Measurements from ENCODE around the gene ARHGAP23. TPM values are rescaled to one million over a fixed set of nuclear protein-coding genes. Genes with fewer than 3 reads are reported as not detected.

The ARHGAP23 gene
- total and polyA plus RNA-seq, 2 donors (not counting 3 experiments of a cell fraction or from before 2014, with no cell fraction given), result 25.4 to 190 TPM

GRCh38 chr17:38404174-38404943 is 23.9 kb upstream of the ARHGAP23 start:
- dilution Hi-C loops (cut with MboI; ENCODE audit: extremely low pct_ligation_motif_present, low sequenced_read_pairs), result no loop called here
- Histone ChIP-seq H3K9me3 (replicated peaks; ENCODE audit: control insufficient read depth, insufficient read depth, low read length) (no peaks in the 10 kb centered on the region), H3K79me2 (ENCODE audit: control insufficient read depth, insufficient read depth, low read length) (no peaks in the 10 kb centered on the region), H3K4me2 (ENCODE audit: insufficient read depth, low read length) (no peak overlapping the region), H3K9me1 (replicated peaks; ENCODE audit: control insufficient read depth, extremely low read depth, insufficient read depth, low read length) (no peaks in the 10 kb centered on the region), H3K9ac (replicated peaks; ENCODE audit: extremely low read depth, insufficient read depth, low read length) (no peak overlapping the region), H4K20me1 (replicated peaks; ENCODE audit: control insufficient read depth, extremely low read depth, insufficient read depth, low read length) (no peaks in the 10 kb centered on the region), H3K27ac (ENCODE audit: insufficient read depth, low read depth, low read length) (no peak overlapping the region), H2AFZ (ENCODE audit: low read depth, low read length) (no peak overlapping the region), H3K36me3 (ENCODE audit: control insufficient read depth in 2 of 2, extremely low read depth in 1 of 2, insufficient read depth in 2 of 2, low read length in 2 of 2) (peaks cover 0 to 2% of the 10 kb centered on the region in 2 experiments), H3K4me1 (ENCODE audit: control insufficient read depth, extremely low read depth, insufficient read depth, low read length) (no peaks in the 10 kb centered on the region), H3K4me3 (replicated peaks in 1 of 3; ENCODE audit: insufficient read depth in 1 of 3, low read depth in 1 of 3, low read length in 3 of 3) (no peak overlapping the region), H3K27me3 (ENCODE audit: control insufficient read depth in 2 of 2, insufficient read depth in 2 of 2, low read length in 2 of 2) (no peaks in the 10 kb centered on the region)
- FAIRE-seq (no peak), DNase-seq (ENCODE audit: low read depth, low spot score) (no peak)
- POLR2A ChIA-PET, result no interaction called here
- TF ChIP-seq EZH2 (IDR thresholded peaks at IDR 0.05; ENCODE audit: borderline replicate concordance, low read depth, low read length, severe bottlenecking) (no peak), MAX (IDR thresholded peaks at IDR 0.05; ENCODE audit: insufficient read depth, insufficient read length) (no peak), POLR2AphosphoS5 (IDR thresholded peaks at IDR 0.05; ENCODE audit: insufficient read depth, low read depth, low read length) (no peak), JUN (IDR thresholded peaks at IDR 0.05; ENCODE audit: borderline replicate concordance, insufficient read depth, insufficient read length, low read depth) (no peak), FOS (IDR thresholded peaks at IDR 0.05; ENCODE audit: borderline replicate concordance, insufficient read depth, low read length) (no peak)
- CTCF ChIA-PET, result interaction anchor here (0.8 to 2.4 kb wide), 5 partner anchors 7 to 55 kb away, joined by 3 to 14 read pairs (median 4); partner anchors contain the start of gene SOCS7
- no TSS peak for BruUV-seq (replicated peaks)
- intact Hi-C loops (cut with micrococcal nuclease), result no loop called here

- no peak for TF ChIP-seq CTCF (IDR thresholded peaks at IDR 0.05; ENCODE audit: extremely low read depth in 1 of 2, insufficient read depth in 1 of 2, low read depth in 1 of 2, low read length in 2 of 2)
- TF ChIP-seq FOS (IDR thresholded peaks at IDR 0.05; ENCODE audit: borderline replicate concordance, insufficient read depth, low read length), result no peak
- TF ChIP-seq POLR2AphosphoS5 (IDR thresholded peaks at IDR 0.05; ENCODE audit: insufficient read depth, low read depth, low read length), result no peak
- no peak for TF ChIP-seq GATA2 (IDR thresholded peaks at IDR 0.05; ENCODE audit: insufficient read depth, insufficient read length, low read depth, low read length)
- TF ChIP-seq JUN (IDR thresholded peaks at IDR 0.05; ENCODE audit: borderline replicate concordance, insufficient read depth, insufficient read length, low read depth), result no peak
- TF ChIP-seq MAX (IDR thresholded peaks at IDR 0.05; ENCODE audit: insufficient read depth, insufficient read length), result no peak
- no peak for TF ChIP-seq POLR2A (IDR thresholded peaks at IDR 0.05; ENCODE audit: low read depth, low read length)
- no peak for TF ChIP-seq EZH2 (IDR thresholded peaks at IDR 0.05; ENCODE audit: borderline replicate concordance, low read depth, low read length, severe bottlenecking)
- Histone ChIP-seq H2AFZ (ENCODE audit: low read depth, low read length) (no peak overlapping the region), H3K27ac (ENCODE audit: insufficient read depth, low read depth, low read length) (no peak overlapping the region), H3K4me2 (ENCODE audit: insufficient read depth, low read length) (no peak overlapping the region), H3K27me3 (ENCODE audit: control insufficient read depth in 2 of 2, insufficient read depth in 2 of 2, low read length in 2 of 2) (peaks cover 0 to 3% of the 10 kb centered on the region in 2 experiments), H3K79me2 (ENCODE audit: control insufficient read depth, insufficient read depth, low read length) (no peaks in the 10 kb centered on the region), H3K36me3 (ENCODE audit: control insufficient read depth in 2 of 2, extremely low read depth in 1 of 2, insufficient read depth in 2 of 2, low read length in 2 of 2) (peaks cover 0 to 2% of the 10 kb centered on the region in 2 experiments), H3K9me3 (replicated peaks; ENCODE audit: control insufficient read depth, insufficient read depth, low read length) (no peaks in the 10 kb centered on the region), H4K20me1 (replicated peaks; ENCODE audit: control insufficient read depth, extremely low read depth, insufficient read depth, low read length) (no peaks in the 10 kb centered on the region), H3K4me1 (ENCODE audit: control insufficient read depth, extremely low read depth, insufficient read depth, low read length) (no peaks in the 10 kb centered on the region), H3K4me3 (replicated peaks in 1 of 3; ENCODE audit: insufficient read depth in 1 of 3, low read depth in 1 of 3, low read length in 3 of 3) (no peak overlapping the region), H3K9me1 (replicated peaks; ENCODE audit: control insufficient read depth, extremely low read depth, insufficient read depth, low read length) (no peaks in the 10 kb centered on the region), H3K9ac (replicated peaks; ENCODE audit: extremely low read depth, insufficient read depth, low read length) (no peak overlapping the region)
- DNase-seq (ENCODE audit: low read depth, low spot score) (no peak), FAIRE-seq (no peak)
- POLR2A ChIA-PET, result no interaction called here
- dilution Hi-C loops (cut with MboI; ENCODE audit: extremely low pct_ligation_motif_present, low sequenced_read_pairs), result no loop called here
- intact Hi-C loops (cut with micrococcal nuclease), result no loop called here
- BruUV-seq (replicated peaks), result no TSS peak
- CTCF ChIA-PET, result interaction anchor here (0.6 to 1.0 kb wide), 3 partner anchors 9 to 57 kb away, joined by 4 to 5 read pairs (median 4); no protein-coding TSS in a partner anchor
These were observed 22.6 kb upstream of the ARHGAP23 start for GRCh38 chr17:38405654-38406053.
